H1 (cell line): ENCODE measurements around the gene GNB5. TPM values are rescaled to one million over a fixed set of nuclear protein-coding genes. Genes with fewer than 3 reads are reported as not detected.

Experiments
- CTCF ChIA-PET: fragments of 300-600 bp; sonication (Branson Sonifier 250); formaldehyde crosslinking; loops from one replicate; lab custom pipeline; 2021; ENCODE audit not compliant: partially characterized antibody; lab: Charles Lee
- POLR2A ChIA-PET: fragments of 300-600 bp; sonication (Branson Sonifier 250); formaldehyde crosslinking; loops from one replicate; lab custom pipeline; 2021; ENCODE audit warnings: inconsistent platforms; ENCODE audit not compliant: partially characterized antibody; lab: Charles Lee
- DNase-seq, 2 experiments: peaks; one replicate each; pipeline versions ENCODE4 v3.0.0 to v3.0.0-alpha.2; 2010 to 2022; ENCODE audit warnings: low spot score in 2 of 2, low read depth in 1 of 2, mixed read lengths in 1 of 2
- FAIRE-seq: peaks from 2 replicates; lab custom pipeline; 2011; peaks lifted over from hg19 to GRCh38; lab: Jason Lieb, UNC
- H2AFZ ChIP-seq: 2 replicates; pipeline ENCODE4 v1.8.1; 2012; ENCODE audit warnings: low read length, inconsistent platforms
- H2AK5ac ChIP-seq: 2 replicates; pipeline ENCODE4 v1.6.1; 2013; ENCODE audit warnings: low read depth, low read length
- H2BK120ac ChIP-seq: replicated peaks from 2 replicates; pipeline ENCODE3; 2013; ENCODE audit warnings: low read depth, low read length, inconsistent platforms
- H2BK12ac ChIP-seq: 2 replicates; pipeline ENCODE4 v1.6.1; 2013; ENCODE audit warnings: low read depth, low read length
- H2BK15ac ChIP-seq: 2 replicates; pipeline ENCODE4 v1.6.1; 2013; ENCODE audit warnings: low read length
- H2BK20ac ChIP-seq: 2 replicates; pipeline ENCODE4 v1.6.1; 2013; ENCODE audit warnings: low read length
- H2BK5ac ChIP-seq: 2 replicates; pipeline ENCODE4 v1.6.1; 2013; ENCODE audit warnings: low read depth, low read length
- H3K14ac ChIP-seq: 2 replicates; pipeline ENCODE4 v1.6.1; 2013; ENCODE audit warnings: inconsistent platforms; ENCODE audit not compliant: insufficient read length
- H3K18ac ChIP-seq: 2 replicates; pipeline ENCODE4 v1.6.1; 2013; ENCODE audit warnings: low read length; ENCODE audit errors: extremely low read depth
- H3K23ac ChIP-seq: 2 replicates; pipeline ENCODE4 v1.6.1; 2013; ENCODE audit warnings: inconsistent platforms; ENCODE audit not compliant: insufficient read length
- H3K23me2 ChIP-seq: 2 replicates; pipeline ENCODE4 v1.6.1; 2013; ENCODE audit warnings: low read depth, low read length
- H3K27ac ChIP-seq: 2 replicates; pipeline ENCODE4 v1.6.1; 2011; ENCODE audit warnings: low read depth, low read length, inconsistent platforms
- H3K27me3 ChIP-seq, 4 experiments: replicated peaks in 1 of 4; 1 replicate in 1 of 4; 2 replicates in 3 of 4; pipeline versions ENCODE4 v1.6.1 to v1.8.1; 2011 to 2013; ENCODE audit warnings: low read length in 3 of 4, mild to moderate bottlenecking in 3 of 4, inconsistent platforms in 2 of 4, mixed read lengths in 2 of 4, moderate library complexity in 1 of 4; ENCODE audit not compliant: control insufficient read depth in 3 of 4, insufficient read depth in 3 of 4; ENCODE audit errors: extremely low read depth in 1 of 4
- H3K36me3 ChIP-seq, 4 experiments: 2 replicates each; pipeline versions ENCODE4 v1.6.1 to v1.8.1; 2011 to 2013; ENCODE audit warnings: mild to moderate bottlenecking in 4 of 4, low read length in 3 of 4, moderate library complexity in 2 of 4, control low read depth in 1 of 4, inconsistent platforms in 1 of 4; ENCODE audit not compliant: insufficient read depth in 4 of 4, control insufficient read depth in 2 of 4
- H3K4ac ChIP-seq: replicated peaks from 2 replicates; pipeline ENCODE3; 2013; ENCODE audit warnings: low read length, low read depth, mixed read lengths, inconsistent platforms; ENCODE audit not compliant: insufficient read length
- H3K4me1 ChIP-seq, 4 experiments: replicated peaks in 1 of 4; 1 replicate in 1 of 4; 2 replicates in 3 of 4; pipeline versions ENCODE4 v1.6.1 to v1.8.1; 2011 to 2013; ENCODE audit warnings: low read length in 3 of 4, inconsistent platforms in 2 of 4, mixed read lengths in 1 of 4; ENCODE audit not compliant: insufficient read depth in 4 of 4, control insufficient read depth in 3 of 4
- H3K4me2 ChIP-seq, 2 experiments: 2 replicates each; pipeline versions ENCODE4 v1.6.1 to v1.8.1; 2011 to 2013; ENCODE audit warnings: low read depth in 2 of 2, low read length in 2 of 2, control low read depth in 1 of 2, inconsistent platforms in 1 of 2, mild to moderate bottlenecking in 1 of 2; ENCODE audit not compliant: insufficient read depth in 1 of 2
- H3K4me3 ChIP-seq, 4 experiments: fragments of 200-600, 300-600 bp in 1 of 4; sonication (generic), shearing (Covaris generic), sonication (Bioruptor Twin) in 1 of 4; 2 replicates each; pipeline versions ENCODE4 v1.5.1 to v1.8.1; 2011 to 2016; ENCODE audit warnings: low read length in 4 of 4, low read depth in 3 of 4, control low read depth in 2 of 4, inconsistent platforms in 2 of 4, mild to moderate bottlenecking in 2 of 4, mixed read lengths in 1 of 4, moderate library complexity in 1 of 4; ENCODE audit not compliant: insufficient read depth in 2 of 4; ENCODE audit errors: extremely low read depth in 1 of 4
- H3K56ac ChIP-seq: replicated peaks from 2 replicates; pipeline ENCODE3; 2013; ENCODE audit warnings: low read depth, mild to moderate bottlenecking, mixed read lengths, low read length, inconsistent platforms; ENCODE audit not compliant: insufficient read length
- H3K79me1 ChIP-seq: 2 replicates; pipeline ENCODE4 v1.6.1; 2013; ENCODE audit warnings: low read depth, low read length, control low read depth
- H3K79me2 ChIP-seq, 2 experiments: 2 replicates each; pipeline versions ENCODE4 v1.6.1 to v1.8.1; 2012 to 2013; ENCODE audit warnings: low read length in 2 of 2, mild to moderate bottlenecking in 2 of 2, inconsistent platforms in 1 of 2; ENCODE audit not compliant: insufficient read depth in 2 of 2, control insufficient read depth in 1 of 2
- H3K9ac ChIP-seq, 4 experiments: replicated peaks in 1 of 4; 1 replicate in 1 of 4; 2 replicates in 3 of 4; pipeline versions ENCODE4 v1.6.1 to v1.8.1; 2011 to 2013; ENCODE audit warnings: low read depth in 3 of 4, low read length in 3 of 4, control low read depth in 2 of 4, mild to moderate bottlenecking in 2 of 4, moderate library complexity in 2 of 4, inconsistent platforms in 1 of 4; ENCODE audit errors: extremely low read depth in 1 of 4
- H3K9me3 ChIP-seq, 2 experiments: 2 replicates each; pipeline versions ENCODE4 v1.6.1 to v1.8.1; 2012 to 2013; ENCODE audit warnings: mild to moderate bottlenecking in 2 of 2, moderate library complexity in 2 of 2, control low read depth in 1 of 2, inconsistent platforms in 1 of 2, low read depth in 1 of 2, low read length in 1 of 2, mixed read lengths in 1 of 2; ENCODE audit not compliant: insufficient read depth in 2 of 2
- H4K20me1 ChIP-seq, 2 experiments: replicated peaks in 1 of 2; 2 replicates each; pipeline versions ENCODE3 to v1.8.1; 2011 to 2013; ENCODE audit warnings: inconsistent platforms in 2 of 2, low read length in 2 of 2, mild to moderate bottlenecking in 1 of 2; ENCODE audit not compliant: insufficient read depth in 2 of 2, control insufficient read depth in 1 of 2
- H4K5ac ChIP-seq: 2 replicates; pipeline ENCODE4 v1.6.1; 2013; ENCODE audit warnings: low read length, low read depth, mixed read lengths, inconsistent platforms; ENCODE audit not compliant: insufficient read length
- H4K8ac ChIP-seq: 2 replicates; pipeline ENCODE4 v1.8.0; 2013; ENCODE audit warnings: mild to moderate bottlenecking, moderate library complexity, low read length, inconsistent platforms; ENCODE audit not compliant: insufficient read depth; ENCODE audit errors: extremely low read depth
- H4K91ac ChIP-seq: replicated peaks from 2 replicates; pipeline ENCODE3; 2013; ENCODE audit warnings: low read length, mixed read lengths, inconsistent platforms; ENCODE audit not compliant: insufficient read length
- POLR2A ChIP-seq, 2 experiments: IDR thresholded peaks; 1 replicate in 1 of 2; 2 replicates in 1 of 2; pipeline ENCODE4 v1.6.1; 2011; ENCODE audit warnings: low read depth in 2 of 2, low read length in 2 of 2, mild to moderate bottlenecking in 2 of 2; ENCODE audit errors: control extremely low read depth in 1 of 2
- WGBS, 2 experiments: shearing (Covaris generic) in 1 of 2; methylation state at CpG; one replicate each; pipeline versions ENCODE4 v1.1.6 to v1.1.7; 2013 to 2015; ENCODE audit warnings: low lambda C conversion rate in 2 of 2, mixed read lengths in 2 of 2, inconsistent platforms in 1 of 2, low coverage in 1 of 2, missing lambda C conversion rate in 1 of 2; ENCODE audit not compliant: insufficient replicate concordance in 2 of 2, insufficient coverage in 1 of 2, insufficient read length in 1 of 2; ENCODE audit errors: extremely low coverage in 1 of 2, missing lambda C conversion rate in 1 of 2; 5-methylcytosine and 5-hydroxymethylcytosine counted together
- polyA plus RNA-seq, 7 experiments: library from polyadenylated mRNA; depleted of rRNA in 3 of 7; stranded (reverse) in 5 of 7; unstranded in 2 of 7; fragments of >200 nt in 5 of 7; fragments of 200-250 nt in 2 of 7; gene quantifications; 1 replicate in 5 of 7; 2 replicates in 1 of 7; 4 replicates in 1 of 7; pipeline versions ENCODE4 v1.2.1 to v1.2.3, GENCODE V29; 2011 to 2013; ENCODE audit warnings: missing spikeins in 2 of 7, mixed read lengths in 2 of 7
- total RNA-seq: library from RNA; stranded (reverse); fragmentation: NEBNext Ultra II Directional; extraction: Animal tissue kit (Norgen Biotek cat#: 25700); gene quantifications from 2 replicates; pipeline ENCODE4 v1.2.1, GENCODE V29; 2021

GNB5 gene
- total and polyA plus RNA-seq, 2 of the 8 experiments (the other 6 are each of a cell fraction or from before 2014, with no cell fraction given), result 21.7 to 42.5 TPM

DNA sequence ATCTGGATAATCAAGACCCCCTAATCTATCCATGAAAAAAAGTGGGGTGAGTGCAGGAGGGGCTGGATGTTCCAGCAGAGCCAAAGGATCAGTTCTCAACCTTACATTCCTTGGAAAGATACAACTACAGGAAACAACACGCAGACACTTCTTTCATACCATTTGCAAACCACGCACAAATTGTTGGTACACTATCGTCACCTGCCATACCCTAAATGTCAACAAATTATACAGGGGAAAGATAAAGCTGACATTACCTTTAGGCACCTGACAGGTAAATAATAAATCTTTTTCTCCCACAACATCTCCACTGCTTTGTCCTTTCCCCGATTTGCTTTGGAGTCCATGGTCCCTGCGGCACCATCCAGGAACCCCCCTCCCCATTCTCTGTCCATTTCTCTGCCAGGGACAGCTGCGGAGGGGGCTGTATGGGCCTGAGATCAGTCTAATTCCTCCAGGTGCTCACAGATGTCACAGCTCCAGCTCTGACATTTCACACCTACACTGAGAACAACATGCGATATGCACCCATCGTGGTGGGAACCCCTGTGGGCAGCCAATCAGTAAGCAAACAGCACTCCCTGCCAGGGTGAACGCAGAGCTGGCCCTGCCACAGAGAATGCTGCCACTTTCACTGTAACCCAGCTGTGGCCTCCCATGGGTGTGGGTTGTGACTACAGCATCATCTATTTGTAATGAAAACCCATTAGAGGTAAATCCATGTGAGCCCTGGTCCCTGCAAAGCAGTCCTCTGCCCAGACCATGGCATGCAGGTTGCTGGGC is 41.0 kb downstream of the GNB5 start:
- no peak overlapping the region for H4K5ac ChIP-seq
- H3K9me3 ChIP-seq, result no peaks in the 10 kb centered on the region
- POLR2A ChIA-PET, result interaction anchor here (1.0 kb wide), 1 partner anchor 21 kb away, joined by 3 read pairs; no protein-coding TSS in a partner anchor
- H3K23me2 ChIP-seq, result no peaks in the 10 kb centered on the region
- no peak overlapping the region for H4K8ac ChIP-seq
- H3K23ac ChIP-seq, result no peak overlapping the region
- DNase-seq (peak in 1 of 2 experiments; percentile 20), FAIRE-seq (no peak)
- H3K27ac ChIP-seq, result no peak overlapping the region
- no peak overlapping the region for H2AFZ ChIP-seq
- H2AK5ac ChIP-seq, result no peak overlapping the region
- no peak overlapping the region for H3K18ac ChIP-seq
- H2BK15ac ChIP-seq, result no peak overlapping the region
- H2BK5ac ChIP-seq, result no peak overlapping the region
- H3K79me1 ChIP-seq, result no peaks in the 10 kb centered on the region
- CTCF ChIA-PET, result interaction anchor here (0.9 to 9.5 kb wide), 4 partner anchors 10 to 29 kb away, joined by 3 to 41 read pairs (median 6); no protein-coding TSS in a partner anchor
- H3K4ac ChIP-seq, result no peak overlapping the region
- H2BK120ac ChIP-seq, result no peak overlapping the region
- H3K14ac ChIP-seq, result no peak overlapping the region
- H4K91ac ChIP-seq, result no peak overlapping the region
- H3K4me2 ChIP-seq, result no peak overlapping the region
- no peak overlapping the region for H3K56ac ChIP-seq
- H4K20me1 ChIP-seq, result peaks cover 0 to 4% of the 10 kb centered on the region in 2 experiments
- H2BK20ac ChIP-seq, result no peak overlapping the region
- H2BK12ac ChIP-seq, result no peak overlapping the region
- WGBS, 2 experiments, result 84% methylated on average over 9 of the region's 9 CpGs; no CpG with 5 or more reads in 1 of the 2 experiments
- no peaks in the 10 kb centered on the region for H3K79me2 ChIP-seq
- H3K9ac ChIP-seq, result no peak overlapping the region
- no peaks in the 10 kb centered on the region for H3K27me3 ChIP-seq
- no peak overlapping the region for H3K4me3 ChIP-seq
- peaks cover 3 to 19% (median 15%) of the 10 kb centered on the region in 4 experiments; a peak in 6 of 8 replicates for H3K36me3 ChIP-seq
- no peaks in the 10 kb centered on the region for H3K4me1 ChIP-seq
- TF ChIP-seq POLR2A (IDR thresholded peaks at IDR 0.05; ENCODE audit: control extremely low read depth in 1 of 2, low read depth in 2 of 2, low read length in 2 of 2), result no peak
